ENCODE results near the gene EYS.
"Not testable (repeated sequence)": the region's sequence is repeated elsewhere in the genome, so short reads cannot be mapped to it uniquely, and the experiment has no call there.

EYS gene

DNA sequence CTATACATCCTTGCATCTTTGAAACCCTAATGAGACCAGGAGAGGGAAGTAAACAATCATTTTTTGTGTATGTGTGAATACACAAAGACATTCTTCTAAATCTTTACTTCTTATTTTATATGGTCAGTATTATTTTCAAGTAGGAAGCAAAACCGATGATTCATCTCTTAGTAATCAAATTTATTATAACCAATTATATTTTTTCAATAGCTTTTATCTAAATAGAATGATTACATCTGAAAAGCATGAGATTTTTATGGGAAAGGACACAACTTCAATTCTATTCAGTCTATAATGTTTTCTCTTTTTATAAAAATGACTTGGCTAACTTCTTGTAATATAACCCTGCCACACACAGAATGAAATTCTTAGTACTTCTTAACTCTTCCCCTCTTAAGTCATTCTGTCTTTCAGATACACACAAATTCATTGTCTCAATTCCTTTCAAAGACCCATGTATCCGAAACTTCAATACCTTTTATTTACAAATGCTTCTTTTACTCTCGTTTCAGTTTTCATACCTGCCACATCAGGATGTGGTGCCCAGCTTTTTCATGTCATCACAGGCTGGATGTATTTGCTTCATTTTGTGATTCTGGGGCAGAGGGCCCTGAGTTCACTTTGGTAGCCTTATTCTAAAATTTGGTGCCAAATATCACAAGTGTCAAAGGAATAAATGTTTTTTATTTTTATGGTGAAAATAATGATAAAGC lies 1844.4 kb downstream of the EYS start:
- no peak for DNase-seq

DNA sequence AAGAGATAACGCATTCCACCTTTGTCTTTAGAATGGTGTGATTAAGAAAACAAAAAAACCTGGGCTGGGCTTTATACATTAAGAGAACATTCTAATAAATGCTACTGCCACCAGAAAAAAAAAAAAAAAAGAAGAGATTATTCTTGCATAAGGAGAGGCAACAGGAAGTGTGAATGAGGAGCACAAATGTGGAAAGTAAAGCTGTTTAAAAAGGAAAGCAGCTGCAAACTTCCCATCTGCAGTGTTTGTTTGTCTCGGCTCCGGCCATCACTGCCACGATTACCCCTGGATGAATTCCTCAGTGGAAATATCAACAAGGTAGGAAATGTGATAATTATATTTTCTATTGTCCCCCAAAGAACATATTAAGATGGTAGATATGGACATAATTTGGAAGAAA lies 1847.5 kb downstream of the EYS start:
- DNase-seq = no peak

DNA sequence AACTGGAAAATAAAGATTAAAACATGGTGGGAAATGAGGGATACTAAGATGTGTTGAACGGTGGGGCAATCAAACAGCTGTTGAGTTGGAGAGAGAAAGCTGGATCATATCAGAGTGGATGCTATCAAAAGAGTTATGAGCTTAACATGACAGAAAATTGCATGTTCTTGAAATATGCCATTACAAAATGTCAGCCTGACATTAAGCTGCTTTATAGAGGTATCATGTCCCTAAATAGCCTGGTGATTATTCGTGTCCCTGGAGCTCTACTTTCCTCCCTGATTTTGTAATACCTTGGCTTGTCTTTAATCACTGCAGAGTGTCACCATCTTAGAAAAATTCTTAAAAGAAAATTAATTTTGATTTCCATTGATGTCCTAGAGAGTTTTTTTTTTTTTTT lies 1848.3 kb downstream of the EYS start:
- DNase-seq = no peak

DNA sequence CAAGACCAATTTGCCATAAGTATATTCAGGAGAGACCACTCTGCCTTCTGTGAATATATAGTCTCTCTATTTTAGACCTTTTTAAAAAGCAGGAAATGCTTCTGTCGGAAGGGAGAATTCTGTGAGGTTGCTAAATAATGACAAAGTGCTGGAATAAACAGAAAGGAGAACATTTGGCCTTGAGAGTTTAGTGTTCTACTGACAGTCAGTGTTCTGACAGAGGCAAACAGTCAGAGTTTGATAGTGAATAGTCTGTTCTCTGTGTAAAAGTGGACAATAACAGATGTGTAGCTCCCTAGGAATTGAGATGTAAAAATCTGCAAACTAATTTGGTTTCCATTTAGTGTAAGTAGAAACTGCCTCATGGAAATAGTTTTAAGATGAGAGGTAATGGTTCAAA lies 1850.8 kb downstream of the EYS start:
- no peak for DNase-seq

DNA sequence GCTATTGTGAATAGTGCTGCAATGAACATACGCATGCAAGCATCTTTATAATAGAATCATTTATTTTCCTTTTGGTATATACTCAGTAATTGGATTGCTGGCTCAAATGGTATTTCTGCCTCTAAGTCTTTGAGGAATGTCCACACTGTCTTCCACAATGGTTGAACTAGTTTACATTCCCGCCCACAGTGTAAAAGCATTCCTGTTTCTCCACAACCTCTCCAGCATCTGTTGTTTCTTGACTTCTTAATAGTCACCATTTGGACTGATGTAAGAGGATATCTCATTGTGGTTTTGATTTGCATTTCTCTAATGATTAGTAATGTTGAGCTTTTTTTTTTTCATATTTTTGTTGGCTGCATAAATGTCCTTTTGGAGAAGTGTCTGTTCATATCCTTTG lies 1862.7 kb downstream of the EYS start:
- no peak for DNase-seq

DNA sequence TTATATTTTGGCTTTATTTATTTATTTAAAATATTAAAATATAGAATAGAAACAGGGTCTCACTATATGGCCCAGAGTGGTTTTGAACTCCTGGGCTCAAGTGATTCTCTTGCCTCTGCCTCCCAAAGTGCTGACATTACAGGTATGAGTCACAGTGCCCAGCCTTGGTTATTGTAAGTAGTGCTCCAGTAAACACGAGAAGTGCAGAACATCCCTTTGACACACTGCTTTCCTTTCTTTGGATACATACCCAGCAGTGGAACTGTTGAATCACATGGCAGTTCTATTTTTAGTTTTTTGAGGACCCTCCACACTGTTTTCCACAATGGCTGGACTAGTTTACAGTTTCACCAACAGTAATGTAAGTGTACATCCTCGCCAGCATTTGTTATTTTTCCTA lies 1867.5 kb downstream of the EYS start:
- no peak for DNase-seq

DNA sequence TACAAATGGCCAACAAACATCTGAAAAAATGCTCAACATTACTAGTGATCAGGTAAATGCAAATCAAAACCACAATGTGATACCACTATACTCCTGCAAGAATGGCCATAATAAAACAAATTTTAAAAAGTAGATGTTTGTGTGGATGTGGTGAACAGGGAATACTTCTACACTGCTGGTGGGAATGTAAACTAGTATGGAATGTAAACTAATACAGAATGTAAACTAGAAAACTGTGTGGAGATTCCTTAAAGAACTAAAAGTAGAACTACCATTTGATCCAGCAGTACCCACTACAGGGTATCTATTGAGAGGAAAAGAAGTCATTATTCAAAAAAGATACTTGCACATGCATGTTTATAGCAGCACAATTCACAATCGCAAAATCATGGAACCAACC lies 1878.3 kb downstream of the EYS start:
- DNase-seq = not testable (repeated sequence)

DNA sequence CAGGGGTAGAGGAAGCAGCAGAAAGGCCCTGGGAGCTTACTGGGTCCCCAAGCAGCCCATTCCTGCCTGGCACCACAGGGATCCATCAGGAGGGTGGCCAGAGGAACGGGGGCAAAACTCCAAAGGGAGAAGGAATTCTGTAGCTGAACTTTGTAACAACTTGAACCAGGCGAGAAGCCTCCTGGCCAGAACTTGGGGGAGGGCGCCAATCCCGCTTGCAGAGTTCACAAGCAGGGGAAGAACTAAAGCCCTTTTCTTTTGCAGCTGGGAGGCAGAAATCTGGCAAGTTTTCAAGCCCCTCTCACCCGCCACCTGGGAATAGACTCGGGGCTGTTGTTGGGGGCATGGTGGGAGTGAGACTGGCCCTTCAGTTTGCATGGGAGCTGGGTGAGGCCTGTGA lies 1882.3 kb downstream of the EYS start:
- DNase-seq = no peak

DNA sequence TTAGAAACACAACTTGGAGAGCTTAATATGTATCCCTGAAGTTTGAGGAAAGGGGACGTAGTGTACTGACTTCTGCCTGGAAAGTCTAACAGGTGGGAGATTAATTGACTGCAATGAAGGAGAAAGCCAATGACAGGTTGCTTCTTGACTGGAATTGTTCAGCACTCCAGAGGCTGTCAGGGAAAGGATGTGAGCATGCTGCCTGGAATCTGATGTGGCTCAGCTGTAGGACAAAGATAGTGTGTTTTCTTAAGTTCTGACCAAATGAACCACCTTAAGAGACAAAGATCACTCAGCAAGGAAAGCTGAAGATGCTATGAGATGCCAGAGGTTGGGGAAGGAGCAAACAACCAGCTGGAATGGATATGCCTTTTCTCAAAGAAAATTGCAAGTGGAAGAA lies 1885.6 kb downstream of the EYS start:
- DNase-seq = no peak

DNA sequence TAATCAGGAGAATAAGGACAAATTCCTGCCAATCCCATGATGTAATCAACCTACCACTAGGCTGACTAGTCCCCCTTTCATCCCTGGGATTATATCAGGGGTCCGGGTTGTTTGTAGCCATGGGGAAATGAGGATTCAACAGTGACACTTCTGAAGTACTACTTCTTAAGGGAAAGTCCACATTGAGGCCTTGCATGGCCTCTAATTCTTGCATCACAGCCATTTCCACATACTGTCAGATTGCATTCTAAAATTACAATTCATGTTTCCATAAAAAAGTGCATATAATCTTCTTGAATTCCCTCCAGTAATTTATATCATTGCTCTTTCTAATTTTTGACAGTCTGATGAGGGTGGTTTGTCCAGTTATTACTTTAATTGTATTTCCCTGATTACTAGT lies 1887.2 kb downstream of the EYS start:
- DNase-seq = no peak

DNA sequence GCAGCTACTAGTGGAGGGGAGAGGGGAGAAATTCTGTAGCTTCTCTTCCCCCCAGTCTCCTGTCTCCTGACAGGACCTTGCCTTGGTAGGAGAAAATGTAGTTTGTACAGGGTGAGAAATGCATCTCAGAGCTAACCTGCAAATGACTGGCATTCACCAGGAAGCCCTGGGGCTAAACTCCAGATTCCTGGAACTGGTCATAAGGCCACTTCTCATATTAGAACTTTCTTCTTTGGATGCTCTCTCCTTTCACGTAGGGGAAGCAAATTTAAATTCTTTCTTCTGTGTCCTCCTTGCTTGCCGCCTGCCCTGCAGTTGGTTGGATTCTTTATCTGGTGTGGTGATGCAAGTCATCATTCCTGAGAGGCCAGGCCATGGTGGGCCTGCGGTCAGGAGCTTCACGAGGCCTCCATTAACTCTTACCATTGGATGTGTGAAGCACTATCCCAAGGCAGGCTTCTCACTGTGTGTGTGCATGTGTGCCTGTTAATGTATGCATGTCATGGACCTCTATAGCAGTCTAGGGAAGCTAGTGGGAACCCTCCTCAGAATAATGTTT lies 1889.5 kb downstream of the EYS start:
- no peak for DNase-seq

DNA sequence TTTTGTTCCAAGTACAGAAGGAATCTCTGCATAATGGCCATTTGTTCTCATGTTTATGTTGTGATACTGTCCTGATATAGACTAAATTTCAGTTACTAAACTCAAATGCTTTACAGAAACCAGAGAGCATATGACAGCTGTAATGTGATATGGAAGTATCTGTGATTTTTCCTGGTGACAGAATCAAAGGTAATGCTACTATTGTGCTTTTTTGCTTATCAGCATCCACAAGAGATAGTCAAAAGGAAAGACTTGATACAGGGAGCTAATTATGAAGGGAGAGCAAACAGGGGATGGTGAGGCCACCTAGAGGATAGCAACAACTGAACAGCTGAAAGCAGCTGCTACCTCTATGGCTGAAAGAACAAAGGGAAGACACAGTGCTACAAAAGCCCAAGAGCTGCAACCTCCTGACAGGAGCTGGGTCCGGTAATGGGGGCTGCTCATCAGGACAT lies 1890.0 kb downstream of the EYS start:
- DNase-seq = no peak

DNA sequence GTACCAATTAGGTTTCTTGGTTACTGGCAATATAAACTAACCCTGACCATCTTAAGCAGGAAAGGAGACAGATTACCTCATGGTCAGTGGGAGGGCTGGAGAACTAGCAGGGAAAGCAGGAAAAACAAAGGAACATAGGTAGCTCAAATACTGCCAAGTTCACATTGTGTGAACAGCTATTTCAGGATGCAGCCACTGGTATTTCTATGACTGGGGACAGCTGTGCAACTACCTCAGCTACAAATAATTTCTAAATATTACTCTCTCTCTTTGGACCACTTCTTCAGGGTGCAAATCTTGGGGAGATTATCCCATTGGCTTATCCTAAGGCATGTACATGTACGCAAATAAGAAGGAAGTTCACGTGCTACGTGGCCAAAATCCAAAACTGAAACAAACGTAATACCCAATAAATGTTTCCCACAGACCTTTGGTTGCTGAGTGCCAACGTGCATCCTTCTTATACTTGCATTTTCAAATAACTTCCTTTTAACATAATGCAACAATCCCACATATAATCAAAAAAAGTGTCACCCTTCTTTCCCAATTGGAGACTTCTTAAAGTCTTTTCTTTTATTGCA lies 1890.5 kb downstream of the EYS start:
- DNase-seq = no peak

DNA sequence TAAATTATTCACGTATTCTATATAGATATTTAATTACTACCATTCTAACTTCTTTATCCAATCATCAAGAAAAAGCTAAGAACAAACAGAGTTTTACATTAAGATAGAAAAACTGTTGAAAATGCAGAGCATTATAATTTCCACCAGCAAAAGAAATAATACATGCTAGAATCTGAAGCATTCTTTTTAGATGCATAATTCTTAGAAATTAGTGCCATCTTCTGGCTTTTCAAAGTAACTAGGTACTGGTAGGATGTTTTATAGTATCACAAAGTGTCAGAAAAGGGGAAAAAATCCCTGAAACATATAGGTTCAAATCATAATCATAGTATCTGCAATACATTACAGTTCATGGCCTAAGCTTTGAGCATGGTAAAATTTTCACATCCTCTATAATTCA lies 1892.6 kb downstream of the EYS start:
- no peak for DNase-seq

DNA sequence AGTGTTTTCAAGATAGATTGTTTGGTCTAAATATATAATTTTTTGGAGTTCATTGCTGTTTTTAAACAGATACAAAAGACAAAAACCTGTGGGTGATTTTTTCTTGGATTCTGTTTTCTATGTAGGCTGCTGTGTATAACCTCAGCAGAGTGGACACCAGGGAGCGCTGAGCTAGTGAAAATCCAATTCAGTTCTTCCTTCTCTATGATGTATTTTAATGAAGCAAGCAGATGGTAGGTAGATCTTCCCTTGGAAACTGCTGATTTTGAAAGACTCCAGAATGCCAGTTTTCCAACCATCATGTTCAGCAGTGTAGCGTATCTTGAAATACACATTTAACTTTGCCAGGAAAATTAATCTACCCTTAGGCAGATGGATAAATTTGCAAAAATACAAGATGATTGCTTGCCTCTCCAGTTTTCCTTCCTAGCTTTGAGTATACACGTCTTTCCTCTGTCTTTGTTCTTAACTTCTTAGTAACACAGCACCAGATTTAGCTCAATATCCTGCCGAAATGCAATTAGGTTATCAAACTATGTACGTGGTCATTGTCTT lies 1893.4 kb downstream of the EYS start:
- no peak for DNase-seq

DNA sequence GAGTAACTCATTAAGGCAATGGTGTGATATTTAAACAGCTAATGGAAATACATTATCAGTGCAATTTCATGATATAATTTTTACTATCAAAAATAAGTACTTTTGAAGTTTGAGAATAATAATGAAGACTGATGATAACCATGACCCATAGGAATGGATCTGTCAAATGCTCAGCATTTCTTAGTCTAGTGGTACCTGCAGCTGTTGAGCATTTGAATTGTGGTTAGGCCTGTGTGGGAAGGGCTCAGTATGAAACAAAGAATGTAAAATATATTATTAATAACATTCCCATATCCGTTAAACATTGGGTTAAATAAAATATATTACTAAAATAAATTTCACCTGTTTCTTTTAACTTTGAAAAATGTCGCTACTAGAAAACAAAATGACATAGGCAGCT lies 1898.5 kb downstream of the EYS start:
- DNase-seq = no peak

DNA sequence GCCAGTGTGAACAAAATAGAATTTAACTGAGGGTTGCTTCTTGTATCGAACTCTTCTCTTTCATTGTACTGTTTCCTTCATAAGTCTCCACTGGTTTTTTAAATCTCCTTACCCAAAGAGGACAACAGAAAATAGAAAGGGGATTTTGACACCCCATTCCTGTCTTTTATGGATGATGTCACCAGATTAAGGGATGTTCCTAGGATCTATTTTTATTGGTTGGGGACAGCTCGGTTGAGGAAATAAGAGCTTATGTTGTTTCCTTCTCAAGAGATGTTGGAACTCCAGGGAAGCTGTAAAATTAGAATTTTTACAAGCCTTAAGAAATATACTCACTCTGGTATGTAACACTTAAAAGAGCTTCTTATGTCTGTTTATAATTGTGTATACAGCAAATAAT lies 1900.0 kb downstream of the EYS start:
- DNase-seq = no peak

DNA sequence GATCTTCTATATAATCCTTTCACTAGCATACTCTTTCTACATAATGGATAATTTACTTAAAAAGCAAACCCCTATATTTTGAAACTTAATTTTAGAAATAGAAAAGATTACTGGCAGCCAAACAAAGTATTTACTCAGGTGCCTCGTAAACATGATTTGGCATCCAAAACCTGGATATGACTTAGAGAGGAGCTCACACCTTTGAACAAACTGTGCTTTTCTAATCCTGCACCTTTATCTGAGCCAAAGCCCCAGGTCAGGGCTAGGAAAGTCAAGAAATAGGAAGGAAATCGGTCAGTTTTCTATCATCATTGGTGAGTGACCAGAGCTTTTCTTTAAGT lies 1900.5 kb downstream of the EYS start:
- no peak for DNase-seq

DNA sequence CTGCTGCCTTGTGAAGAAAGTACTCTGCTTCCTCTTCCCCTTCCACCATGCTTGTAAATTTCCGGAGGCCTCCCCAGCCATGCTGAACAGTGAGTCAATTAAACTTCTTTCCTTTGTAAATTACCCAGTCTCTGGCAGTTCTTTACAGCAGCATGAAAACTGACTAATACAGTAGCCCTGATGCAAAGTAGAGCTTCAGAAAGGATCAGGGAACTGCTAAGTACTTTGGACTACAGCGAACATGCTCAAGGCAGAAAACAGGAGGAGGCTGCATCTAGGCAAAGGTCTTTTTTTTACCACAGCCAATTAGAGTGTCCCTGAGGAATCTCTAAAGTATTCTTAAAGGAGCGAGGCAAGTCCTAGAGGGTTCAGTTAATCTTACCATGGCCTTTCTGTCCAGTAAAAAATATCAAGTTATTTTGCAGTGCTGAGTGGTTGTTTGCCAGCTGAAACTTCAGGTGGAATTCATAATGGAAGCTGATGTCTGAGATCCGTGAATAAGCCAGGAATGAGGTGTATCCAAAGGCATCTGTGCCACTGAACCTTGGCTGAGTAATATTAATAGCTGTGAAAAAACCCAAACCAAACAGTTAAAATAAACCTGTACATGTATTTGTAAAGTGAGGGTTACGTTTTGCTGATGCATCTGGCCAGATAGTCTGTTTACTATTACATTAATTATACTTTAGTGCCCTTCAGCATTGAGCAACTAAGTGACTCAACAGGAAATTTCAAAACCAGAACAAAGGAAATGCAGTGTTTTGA lies 1901.0 kb downstream of the EYS start:
- DNase-seq = no peak

DNA sequence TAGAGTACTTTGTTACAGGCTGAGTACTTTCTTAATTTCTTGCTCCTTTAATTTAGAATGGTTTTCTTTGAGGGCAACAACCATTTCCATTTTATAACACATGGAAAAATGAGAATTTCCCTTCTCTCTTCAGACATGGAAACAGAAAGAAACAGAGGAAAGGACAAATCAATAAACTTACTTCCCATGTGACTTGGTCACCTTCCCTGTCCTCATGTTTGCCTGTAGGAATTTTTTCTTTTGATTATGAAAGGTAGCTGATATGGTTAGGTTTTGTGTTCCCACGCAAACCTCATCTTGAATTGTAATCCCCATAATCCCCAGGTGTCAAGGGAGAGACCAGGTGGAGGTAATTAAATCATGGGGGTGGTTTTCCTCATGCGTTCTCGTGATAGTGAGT lies 1901.7 kb downstream of the EYS start:
- DNase-seq = no peak

DNA sequence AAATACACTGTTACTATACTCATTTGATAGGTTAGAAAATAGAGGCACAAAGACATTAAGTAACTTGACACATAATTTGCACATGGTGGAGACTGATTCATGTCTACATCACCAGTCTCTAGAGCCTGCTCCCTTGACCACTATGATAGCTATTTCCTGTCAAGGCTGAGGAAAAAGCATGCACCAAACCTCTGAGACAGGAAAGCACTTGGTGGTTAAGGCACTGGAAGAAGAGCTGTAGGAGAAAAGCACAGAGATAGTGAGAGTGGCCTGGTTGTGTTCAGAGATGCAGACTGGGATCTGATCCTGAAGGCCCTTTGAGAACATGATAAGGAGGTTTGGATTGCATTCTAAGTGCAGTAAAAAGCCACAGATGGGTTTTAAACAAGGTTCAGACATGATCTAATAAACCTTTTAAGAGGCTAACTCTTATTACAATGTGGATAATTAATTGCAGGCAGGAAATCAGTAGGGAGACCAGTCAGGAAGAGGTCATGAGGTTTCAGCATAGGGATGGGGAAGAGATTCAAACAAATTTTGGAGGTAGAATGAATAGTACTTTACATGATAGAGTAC lies 1902.6 kb downstream of the EYS start:
- no peak for DNase-seq

DNA sequence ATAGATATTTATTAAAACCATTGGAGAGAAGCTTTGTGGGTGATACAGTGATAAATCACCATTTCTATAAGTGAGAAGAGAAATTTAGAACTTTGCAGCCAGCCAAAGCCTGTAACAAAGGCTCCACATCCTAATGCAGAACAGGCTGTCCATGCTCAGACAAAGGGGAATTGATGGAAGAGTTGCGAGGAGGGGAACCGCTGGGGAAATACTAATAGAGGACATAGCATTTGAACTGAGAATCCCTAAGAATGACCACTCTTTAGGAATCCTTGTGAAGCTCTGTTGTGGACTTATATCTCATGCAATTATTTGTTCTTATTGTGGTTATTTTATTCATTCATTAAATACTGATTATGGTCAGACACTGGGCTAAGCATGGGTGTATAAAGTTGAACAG lies 1903.7 kb downstream of the EYS start:
- no peak for DNase-seq

DNA sequence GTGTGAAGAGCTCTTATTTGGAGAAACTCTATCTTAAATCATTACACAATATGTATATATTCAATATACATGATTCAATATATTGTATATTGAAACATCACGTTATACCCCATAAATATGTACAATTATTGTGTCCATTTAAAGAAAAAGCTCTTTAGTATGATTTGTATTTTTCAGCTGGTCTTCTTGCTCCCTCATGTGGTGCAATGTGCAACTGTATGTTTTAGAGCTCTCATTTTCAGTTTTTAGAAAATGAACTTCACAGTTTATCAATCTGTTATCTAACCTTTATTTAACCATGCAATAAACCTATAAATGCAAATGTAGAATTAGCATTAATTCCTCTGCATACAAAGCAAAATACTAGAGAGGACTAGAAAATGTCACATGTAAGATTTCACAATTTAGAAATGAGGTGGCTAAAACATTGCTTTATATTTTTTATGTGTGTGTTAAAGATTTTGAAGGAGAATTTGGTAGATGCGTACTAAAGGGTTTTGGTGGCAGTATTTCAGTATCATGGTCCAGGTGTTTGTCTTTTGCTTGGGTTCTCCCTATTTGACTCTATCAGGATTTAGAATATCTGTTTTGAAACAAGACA lies 1904.3 kb downstream of the EYS start:
- no peak for DNase-seq
